ENCODE data around the gene LPAR3.

DNA sequence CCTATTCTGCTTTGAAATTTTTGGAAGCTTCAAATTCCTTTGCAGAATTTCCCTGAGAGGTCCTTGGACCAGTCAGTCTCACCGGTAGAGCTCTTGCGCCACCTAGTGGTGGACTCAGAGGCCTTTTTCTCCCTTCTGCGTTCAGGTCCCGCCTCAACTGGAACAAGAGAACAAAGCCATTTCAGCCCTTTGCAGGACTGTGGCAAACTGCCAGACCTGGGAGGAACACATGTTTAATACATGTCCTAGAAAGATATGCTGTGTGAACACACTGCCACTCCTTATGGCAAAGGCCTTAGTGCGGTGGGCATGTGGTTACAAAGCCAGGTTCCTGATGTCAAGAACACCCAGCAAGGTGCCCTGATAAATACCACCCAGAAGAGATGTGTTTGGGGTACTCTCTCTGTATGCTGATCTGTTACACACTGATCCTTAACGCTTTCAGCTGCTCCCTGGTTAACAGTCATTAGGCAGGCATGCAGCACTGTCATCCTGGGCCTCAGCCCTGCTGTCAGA, 120.5 kb downstream of the LPAR3 start:
- TF ChIP-seq, protein P1, sequence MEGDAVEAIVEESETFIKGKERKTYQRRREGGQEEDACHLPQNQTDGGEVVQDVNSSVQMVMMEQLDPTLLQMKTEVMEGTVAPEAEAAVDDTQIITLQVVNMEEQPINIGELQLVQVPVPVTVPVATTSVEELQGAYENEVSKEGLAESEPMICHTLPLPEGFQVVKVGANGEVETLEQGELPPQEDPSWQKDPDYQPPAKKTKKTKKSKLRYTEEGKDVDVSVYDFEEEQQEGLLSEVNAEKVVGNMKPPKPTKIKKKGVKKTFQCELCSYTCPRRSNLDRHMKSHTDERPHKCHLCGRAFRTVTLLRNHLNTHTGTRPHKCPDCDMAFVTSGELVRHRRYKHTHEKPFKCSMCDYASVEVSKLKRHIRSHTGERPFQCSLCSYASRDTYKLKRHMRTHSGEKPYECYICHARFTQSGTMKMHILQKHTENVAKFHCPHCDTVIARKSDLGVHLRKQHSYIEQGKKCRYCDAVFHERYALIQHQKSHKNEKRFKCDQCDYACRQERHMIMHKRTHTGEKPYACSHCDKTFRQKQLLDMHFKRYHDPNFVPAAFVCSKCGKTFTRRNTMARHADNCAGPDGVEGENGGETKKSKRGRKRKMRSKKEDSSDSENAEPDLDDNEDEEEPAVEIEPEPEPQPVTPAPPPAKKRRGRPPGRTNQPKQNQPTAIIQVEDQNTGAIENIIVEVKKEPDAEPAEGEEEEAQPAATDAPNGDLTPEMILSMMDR (IDR thresholded peaks at IDR 0.05) = peak; percentile 69 to 93 (median 82)
- TF ChIP-seq POLR2A (IDR thresholded peaks at IDR 0.05) = no peak
